Testis (tissue), 3 donors: ENCODE measurements around the gene ZNF611. TPM values are rescaled to one million over a fixed set of nuclear protein-coding genes. Genes with fewer than 3 reads are reported as not detected.
"Not testable (repeated sequence)": the region's sequence is repeated elsewhere in the genome, so short reads cannot be mapped to it uniquely, and the experiment has no call there.

ENCODE experiments used
- DNase-seq: peaks from one replicate; pipeline ENCODE4 v3.0.0-alpha.2; 2019
- H3K27ac ChIP-seq, 2 donors: fragments of 200-600 bp; sonication (generic); one replicate each; pipeline ENCODE4 v1.5.1; 2019
- H3K27me3 ChIP-seq: fragments of 200-600 bp; sonication (generic); one replicate; pipeline ENCODE4 v1.5.1; 2019
- H3K36me3 ChIP-seq: fragments of 200-600 bp; sonication (generic); one replicate; pipeline ENCODE4 v1.5.1; 2017; ENCODE audit warnings: low read depth; ENCODE audit errors: missing control alignments
- H3K4me1 ChIP-seq: fragments of 200-600 bp; sonication (generic); one replicate; pipeline ENCODE4 v1.5.1; 2019
- H3K4me3 ChIP-seq, 2 donors: fragments of 200-600 bp; sonication (generic); one replicate each; pipeline ENCODE4 v1.5.1; 2017 to 2019
- H3K9me3 ChIP-seq: fragments of 200-600 bp; sonication (generic); one replicate; pipeline ENCODE4 v1.5.1; 2017
- CTCF ChIP-seq, 3 experiments: fragments of 450-650 bp in 2 of 3; fragments of 200-600 bp in 1 of 3; sonication (generic) in 1 of 3; IDR thresholded peaks; one replicate each; pipeline ENCODE4 v1.5.1; 2016 to 2019; ENCODE audit warnings: antibody characterized with exemption in 3 of 3, mild to moderate bottlenecking in 2 of 3, moderate library complexity in 1 of 3
- POLR2A ChIP-seq: fragments of 450-650 bp; IDR thresholded peaks from one replicate; pipeline ENCODE4 v1.6.1; 2017; ENCODE audit warnings: antibody characterized with exemption, mild to moderate bottlenecking, moderate library complexity
- WGBS, 2 donors: methylation state at CpG; one replicate each; pipeline ENCODE4 v1.1.5; 2018; 5-methylcytosine and 5-hydroxymethylcytosine counted together
- intact Hi-C: fragments of 100-400 bp; cut with DNase I; formaldehyde crosslinking; loops from one replicate; pipeline ENCODE4 v1.15.1; 2023; ENCODE audit warnings: low total_unique reads
- polyA plus RNA-seq: library from polyadenylated mRNA; stranded (reverse); fragments of 350-450 nt; fragmentation: Illumina TruSeq; extraction: RNeasy Lipid Tissue Mini Kit (QIAGEN cat#74804); gene quantifications from one replicate; pipeline ENCODE4 v1.2.3, GENCODE V29; 2014; ENCODE audit warnings: low read depth, low replicate concordance; ENCODE audit not compliant: insufficient read depth
- total RNA-seq, 2 donors: library from RNA; depleted of rRNA; stranded (reverse); fragments of >200 nt; gene quantifications; one replicate each; pipeline ENCODE4 v1.2.3, GENCODE V29; 2016

The ZNF611 gene
- total and polyA plus RNA-seq, 3 donors from 2014 or later = 7.9 to 26.8 (median 17.8) TPM

- Histone ChIP-seq H3K9me3 (no peaks in the 10 kb centered on the region), H3K4me3 (no peak overlapping the region), H3K36me3 (no peaks in the 10 kb centered on the region), H3K27ac (no peak overlapping the region), H3K27me3 (no peaks in the 10 kb centered on the region), H3K4me1 (no peaks in the 10 kb centered on the region)
- no peak for DNase-seq
- 92 to 94% methylated on average over 3 of the region's 3 CpGs for WGBS, 2 donors
- intact Hi-C loops = no loop called here
- TF ChIP-seq CTCF (IDR thresholded peaks at IDR 0.05) (no peak), POLR2A (no peak)
Measured at GRCh38 chr19:52687684-52688083, 47.2 kb downstream of the ZNF611 start.

- Histone ChIP-seq H3K36me3 (no peaks in the 10 kb centered on the region), H3K27ac (no peak overlapping the region), H3K27me3 (no peaks in the 10 kb centered on the region), H3K4me3 (no peak overlapping the region), H3K9me3 (no peaks in the 10 kb centered on the region), H3K4me1 (no peaks in the 10 kb centered on the region)
- DNase-seq = no peak
- WGBS, 2 donors = 54 to 65% methylated on average over 1 of the region's 1 CpG
- TF ChIP-seq POLR2A (no peak), CTCF (IDR thresholded peaks at IDR 0.05) (no peak)
- intact Hi-C loops = no loop called here
Measured at GRCh38 chr19:52685811-52686210, 49.0 kb downstream of the ZNF611 start.

GRCh38 chr19:52681216-52681615, 53.6 kb downstream of the ZNF611 start:
- H3K4me1 ChIP-seq, DNase-seq, H3K27me3 ChIP-seq, H3K27ac ChIP-seq, H3K4me3 ChIP-seq, intact Hi-C loops, H3K36me3 ChIP-seq, H3K9me3 ChIP-seq: not testable (repeated sequence)
- 56 to 63% methylated on average over 1 of the region's 1 CpG for WGBS, 2 donors

- WGBS, 2 donors = 88 to 89% methylated on average over 5 of the region's 5 CpGs
- no peak for TF ChIP-seq CTCF (IDR thresholded peaks at IDR 0.05)
- no peak for TF ChIP-seq POLR2A
- DNase-seq = no peak
- no peaks in the 10 kb centered on the region for H3K4me1 ChIP-seq
- intact Hi-C loops = no loop called here
- H3K4me3 ChIP-seq = no peak overlapping the region
- H3K36me3 ChIP-seq = no peaks in the 10 kb centered on the region
- no peak overlapping the region for H3K27ac ChIP-seq
- no peaks in the 10 kb centered on the region for H3K27me3 ChIP-seq
- no peaks in the 10 kb centered on the region for H3K9me3 ChIP-seq
Measured at GRCh38 chr19:52679598-52679997, 55.2 kb downstream of the ZNF611 start.

GRCh38 chr19:52675239-52675638, 59.6 kb downstream of the ZNF611 start:
- H3K4me1 ChIP-seq, H3K27me3 ChIP-seq, intact Hi-C loops, H3K27ac ChIP-seq, DNase-seq, H3K9me3 ChIP-seq, H3K36me3 ChIP-seq, H3K4me3 ChIP-seq: not testable (repeated sequence)
- WGBS, 2 donors = 83 to 90% methylated on average over 4 to 6 of the region's 6 CpGs

GRCh38 chr19:52673014-52673413, 61.8 kb downstream of the ZNF611 start:
- no peaks in the 10 kb centered on the region for H3K9me3 ChIP-seq
- no peaks in the 10 kb centered on the region for H3K4me1 ChIP-seq
- H3K4me3 ChIP-seq = no peak overlapping the region
- no peaks in the 10 kb centered on the region for H3K27me3 ChIP-seq
- intact Hi-C loops = no loop called here
- WGBS, 2 donors = 91 to 96% methylated on average over 4 of the region's 4 CpGs
- H3K27ac ChIP-seq = no peak overlapping the region
- TF ChIP-seq CTCF (IDR thresholded peaks at IDR 0.05) (no peak), POLR2A (no peak)
- no peak for DNase-seq
- no peaks in the 10 kb centered on the region for H3K36me3 ChIP-seq
